ENCODE results near the gene AP3B1. TPM values are rescaled to one million over a fixed set of nuclear protein-coding genes. Genes with fewer than 3 reads are reported as not detected.

AP3B1 gene
- total and polyA plus RNA-seq, 2 of the 8 experiments (the other 6 are each of a cell fraction or from before 2014, with no cell fraction given) = 45.8 to 48.3 TPM

- TF ChIP-seq CHD7 (IDR thresholded peaks at IDR 0.05; ENCODE audit: insufficient replicate concordance, low read length) (no peak), TEAD4 (IDR thresholded peaks at IDR 0.05; ENCODE audit: low read depth, low read length) (peak; percentile 76), USF2 (IDR thresholded peaks at IDR 0.05; ENCODE audit: low read length) (no peak), HDAC2 (IDR thresholded peaks at IDR 0.05; ENCODE audit: borderline replicate concordance in 1 of 2, low read depth in 2 of 2, low read length in 2 of 2) (no peak), E2F6 (IDR thresholded peaks at IDR 0.05) (no peak), CREB1 (IDR thresholded peaks at IDR 0.05) (no peak), CHD2 (IDR thresholded peaks at IDR 0.05; ENCODE audit: low read length) (no peak)
Observed at GRCh38 chr5:77983482-77984199, 310.9 kb downstream of the AP3B1 start (continued).

Measured in H1 (cell line).